Prostate gland (tissue), 2 donors: Measurements from ENCODE around the gene HARS1. TPM values are rescaled to one million over a fixed set of nuclear protein-coding genes. Genes with fewer than 3 reads are reported as not detected.

Experiments
- DNase-seq: peaks from one replicate; pipeline ENCODE4 v3.0.0-alpha.2; 2019; ENCODE audit warnings: low spot score
- H3K27ac ChIP-seq, 2 donors: fragments of 200-600 bp; sonication (generic); 2 replicates each; pipeline ENCODE4 v1.5.1; 2017 to 2019
- H3K27me3 ChIP-seq: fragments of 200-600 bp; sonication (generic); replicated peaks from 2 replicates; pipeline ENCODE4 v1.5.1; 2019; ENCODE audit not compliant: insufficient read depth
- H3K36me3 ChIP-seq, 2 donors: fragments of 200-600 bp; sonication (generic); 1 replicate in 1 of 2; 2 replicates in 1 of 2; pipeline versions ENCODE4 v1.5.1 to v1.8.1; 2017 to 2019
- H3K4me1 ChIP-seq: fragments of 200-600 bp; sonication (generic); replicated peaks from 2 replicates; pipeline ENCODE4 v1.5.1; 2019
- H3K4me3 ChIP-seq, 2 donors: fragments of 200-600 bp; sonication (generic); 2 replicates each; pipeline ENCODE4 v1.5.1; 2017 to 2019
- H3K9me3 ChIP-seq: fragments of 200-600 bp; sonication (generic); 2 replicates; pipeline ENCODE4 v1.5.1; 2017
- CTCF ChIP-seq, 4 experiments: fragments of 200-600 bp in 2 of 4; fragments of 450-650 bp in 2 of 4; sonication (generic) in 2 of 4; IDR thresholded peaks; 1 replicate in 3 of 4; 2 replicates in 1 of 4; pipeline ENCODE4 v1.5.1; 2016 to 2019; ENCODE audit warnings: antibody characterized with exemption in 4 of 4, mild to moderate bottlenecking in 2 of 4, moderate library complexity in 2 of 4
- POLR2A ChIP-seq: fragments of 450-650 bp; IDR thresholded peaks from one replicate; pipeline ENCODE4 v1.6.1; 2016; ENCODE audit warnings: antibody characterized with exemption, mild to moderate bottlenecking
- POLR2AphosphoS5 ChIP-seq: sonication (generic); formaldehyde crosslinking; IDR thresholded peaks from one replicate; pipeline ENCODE4 v1.6.1; 2017; ENCODE audit warnings: antibody characterized with exemption
- WGBS: methylation state at CpG from one replicate; pipeline ENCODE4 v1.1.5; 2018; 5-methylcytosine and 5-hydroxymethylcytosine counted together
- intact Hi-C: fragments of 100-400 bp; cut with DNase I; formaldehyde crosslinking; loops from one replicate; pipeline ENCODE4 v1.14.2; 2022
- total RNA-seq, 2 donors: library from RNA; depleted of rRNA; stranded (reverse); fragments of >200 nt; gene quantifications; one replicate each; pipeline ENCODE4 v1.1.0, GENCODE V29; 2016

HARS1 gene
- total RNA-seq: 10 to 100 TPM; 37.3 to 54.3 TPM

GRCh38 chr5:140690941-140691924 is at the start of gene HARS1, which contains the start of gene HARS2:
Gene HARS1, minus strand, starts transcription at chr5:140691370. Its CDS starts 66 bp downstream, at chr5:140691304.
Gene HARS2, plus strand, starts transcription at chr5:140691455. Its CDS starts 194 bp downstream, at chr5:140691649.
- Histone ChIP-seq H3K4me3 (peak within 1 kb of the TSS; percentile 49 to 54), H3K36me3 (peaks cover 0 to 11% of the 10 kb centered on the region in 2 donors), H3K27ac (peak within 1 kb of the TSS; percentile 56 to 66), H3K9me3 (no peaks in the 10 kb centered on the region), H3K4me1 (no peaks in the 10 kb centered on the region), H3K27me3 (no peaks in the 10 kb centered on the region)
- no peak for TF ChIP-seq CTCF (IDR thresholded peaks at IDR 0.05)
- TF ChIP-seq POLR2A: peak; percentile 10
- peak; percentile 94 for TF ChIP-seq POLR2AphosphoS5
- DNase-seq: peak; percentile 88
- intact Hi-C loops: no loop called here
- WGBS: under 1% methylated on average over 54 of the region's 61 CpGs

GRCh38 chr5:140737486-140737885 is 46.3 kb upstream of the HARS1 start:
- no peaks in the 10 kb centered on the region for H3K9me3 ChIP-seq
- intact Hi-C loops: no loop called here
- no peaks in the 10 kb centered on the region for H3K4me1 ChIP-seq
- no peak overlapping the region for H3K4me3 ChIP-seq
- H3K27me3 ChIP-seq: no peaks in the 10 kb centered on the region
- no peaks in the 10 kb centered on the region for H3K36me3 ChIP-seq
- DNase-seq: no peak
- WGBS: 73% methylated on average over 1 of the region's 1 CpG
- TF ChIP-seq POLR2A (no peak), CTCF (IDR thresholded peaks at IDR 0.05) (no peak), POLR2AphosphoS5 (no peak)
- H3K27ac ChIP-seq: no peak overlapping the region

GRCh38 chr5:140734354-140734753 is 43.2 kb upstream of the HARS1 start:
- intact Hi-C loops: no loop called here

GRCh38 chr5:140733098-140733497 is 41.9 kb upstream of the HARS1 start:
- 48% methylated on average over 4 of the region's 4 CpGs for WGBS
- no peaks in the 10 kb centered on the region for H3K9me3 ChIP-seq
- H3K36me3 ChIP-seq: no peaks in the 10 kb centered on the region
- intact Hi-C loops: no loop called here
- no peak overlapping the region for H3K4me3 ChIP-seq
- no peak for TF ChIP-seq CTCF (IDR thresholded peaks at IDR 0.05)
- TF ChIP-seq POLR2AphosphoS5: no peak
- no peak for TF ChIP-seq POLR2A
- no peaks in the 10 kb centered on the region for H3K27me3 ChIP-seq
- H3K4me1 ChIP-seq: no peaks in the 10 kb centered on the region
- H3K27ac ChIP-seq: no peak overlapping the region
- DNase-seq: no peak

More at GRCh38 chr5:140734354-140734753, 43.2 kb upstream of the HARS1 start:
- no peak for DNase-seq
- WGBS: 56% methylated on average over 7 of the region's 7 CpGs
- Histone ChIP-seq H3K4me3 (no peak overlapping the region), H3K27me3 (no peaks in the 10 kb centered on the region), H3K4me1 (no peaks in the 10 kb centered on the region), H3K27ac (no peak overlapping the region), H3K9me3 (no peaks in the 10 kb centered on the region), H3K36me3 (no peaks in the 10 kb centered on the region)
- TF ChIP-seq POLR2A (no peak), POLR2AphosphoS5 (no peak), CTCF (IDR thresholded peaks at IDR 0.05) (peak in 2 of 4 experiments; percentile 8 to 32)
